Midbrain (tissue), 1 donor: ENCODE measurements around the gene SSTR3.
"Not testable (repeated sequence)": the region's sequence is repeated elsewhere in the genome, so short reads cannot be mapped to it uniquely, and the experiment has no call there.

ENCODE experiments used
- DNase-seq: peaks from one replicate; lab custom pipeline; 2025; lab: John Stamatoyannopoulos, UW

SSTR3 gene

DNA sequence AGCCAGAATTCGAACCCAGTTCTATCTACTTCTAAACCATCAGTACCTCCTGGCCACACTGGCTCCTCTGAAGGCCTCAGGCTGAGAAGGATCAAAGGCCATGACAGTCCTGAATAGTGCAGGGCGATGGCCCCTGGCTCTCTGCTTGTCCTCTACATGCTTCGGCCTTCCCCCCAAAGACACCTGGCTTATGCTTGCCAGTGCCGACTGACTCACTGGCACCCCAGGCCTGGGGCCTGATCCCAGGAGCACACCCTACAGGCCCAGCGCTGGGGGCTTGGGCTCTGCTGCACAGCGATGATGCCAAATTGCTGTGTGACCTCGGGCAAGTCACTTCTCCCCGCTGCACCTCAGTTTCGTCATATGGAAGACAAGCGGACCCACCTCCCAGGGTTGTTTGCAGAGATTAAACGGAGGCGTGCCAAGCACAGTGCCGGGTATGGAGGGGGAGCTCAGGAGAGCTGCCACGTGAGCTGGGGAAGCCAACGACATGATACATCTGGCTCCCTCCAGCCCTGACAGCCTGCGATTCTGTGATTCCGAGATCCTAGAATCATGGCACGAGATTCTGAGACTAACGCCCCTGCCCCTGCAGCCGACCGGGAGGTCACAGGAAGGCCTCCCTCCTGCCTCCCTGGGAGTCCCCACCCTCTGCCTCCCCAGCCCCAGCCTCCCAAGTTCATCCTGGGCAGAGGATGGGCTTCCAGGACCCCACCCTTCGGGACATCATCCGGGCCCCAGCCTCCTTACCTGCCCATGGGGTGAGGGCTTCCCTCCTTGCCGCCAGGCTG is 1.0 kb downstream of the SSTR3 start:
- DNase-seq, result no peak

DNA sequence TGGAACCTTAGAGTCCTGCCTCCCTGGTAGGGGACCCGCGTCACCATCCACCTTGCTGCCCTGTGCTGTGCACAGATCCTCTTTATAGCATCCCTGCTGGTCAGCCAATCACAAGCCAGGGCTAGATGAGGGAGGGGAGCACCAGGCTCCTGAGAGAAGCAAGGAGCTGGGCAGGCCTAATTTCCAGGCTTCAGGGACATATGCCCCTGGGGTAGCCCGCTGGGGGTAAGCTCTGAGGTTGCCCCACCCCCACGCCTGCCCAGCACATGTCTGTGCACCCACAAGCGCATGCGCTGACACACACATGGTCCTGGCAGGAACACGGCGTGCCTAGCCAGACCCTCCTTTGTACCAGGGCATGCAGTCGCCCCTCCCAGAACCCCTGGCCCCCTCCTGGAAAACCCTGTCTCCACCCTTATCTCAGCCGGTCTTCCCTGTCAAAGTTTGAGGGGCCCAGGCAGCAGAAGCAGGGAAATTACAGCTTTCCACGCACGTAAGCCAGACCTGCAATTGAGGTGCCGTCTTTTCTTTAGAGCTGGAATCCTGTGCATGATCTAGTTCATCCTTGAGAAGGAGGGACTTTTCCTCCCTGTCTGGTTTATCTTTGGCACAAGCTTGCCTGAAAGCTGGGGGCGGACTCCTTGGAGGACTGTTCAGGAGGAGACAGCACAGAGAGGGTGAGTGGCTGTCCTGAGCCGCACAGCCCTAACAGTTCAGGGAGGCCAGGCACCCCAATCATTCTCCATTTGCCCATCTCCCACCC is 2.1 kb downstream of the SSTR3 start:
- no peak for DNase-seq

- DNase-seq, result no peak
These were observed 3.0 kb downstream of the SSTR3 start for GRCh38 chr22:37209140-37209845.

GRCh38 chr22:37208401-37209139 is 3.7 kb downstream of the SSTR3 start:
- no peak for DNase-seq

- no peak for DNase-seq
These were observed 4.3 kb downstream of the SSTR3 start for GRCh38 chr22:37207981-37208380.

DNA sequence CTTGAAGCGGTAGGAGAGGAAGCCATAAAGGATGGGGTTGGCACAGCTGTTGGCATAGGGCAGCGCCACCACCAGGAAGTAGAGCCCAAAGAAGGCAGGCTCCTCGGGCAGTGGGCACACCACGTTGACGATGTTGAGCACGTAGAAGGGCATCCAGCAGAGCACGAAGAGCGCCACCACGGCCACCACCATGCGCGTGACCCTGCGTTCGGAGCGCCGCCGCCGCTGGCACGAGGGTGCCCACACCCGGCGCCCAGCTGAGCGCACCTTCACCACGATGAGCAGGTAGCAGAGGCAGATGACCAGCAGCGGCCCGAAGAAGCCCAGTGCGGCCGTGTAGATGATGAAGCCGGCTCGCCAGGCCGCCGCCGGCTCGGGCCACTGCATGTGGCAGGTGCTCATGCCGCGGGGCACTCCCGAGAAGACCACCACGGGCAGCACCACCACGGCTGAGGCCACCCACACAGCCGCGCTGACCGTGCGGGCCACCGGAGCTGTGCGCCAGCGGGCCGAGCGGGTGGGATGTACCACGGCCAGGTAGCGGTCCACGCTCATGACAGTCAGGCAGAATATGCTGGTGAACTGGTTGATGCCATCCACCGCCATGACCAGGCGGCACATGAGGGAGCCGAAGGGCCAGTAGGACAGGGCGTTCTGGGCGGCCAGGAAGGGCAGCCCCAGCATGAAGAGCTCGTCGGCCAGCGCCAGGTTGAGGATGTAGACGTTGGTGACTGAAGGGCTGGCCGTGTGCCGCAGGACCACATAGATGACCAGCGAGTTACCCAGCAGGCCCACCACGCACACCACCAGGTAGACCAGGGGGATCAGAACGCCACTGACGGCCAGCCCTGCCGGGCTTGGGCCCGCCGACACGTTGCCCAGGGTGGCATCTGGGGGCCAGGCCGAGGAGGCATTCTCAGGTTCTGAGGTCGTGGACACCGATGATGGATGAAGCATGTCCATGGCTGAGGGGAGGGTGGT is 5.1 kb downstream of the SSTR3 start:
- no peak for DNase-seq

DNA sequence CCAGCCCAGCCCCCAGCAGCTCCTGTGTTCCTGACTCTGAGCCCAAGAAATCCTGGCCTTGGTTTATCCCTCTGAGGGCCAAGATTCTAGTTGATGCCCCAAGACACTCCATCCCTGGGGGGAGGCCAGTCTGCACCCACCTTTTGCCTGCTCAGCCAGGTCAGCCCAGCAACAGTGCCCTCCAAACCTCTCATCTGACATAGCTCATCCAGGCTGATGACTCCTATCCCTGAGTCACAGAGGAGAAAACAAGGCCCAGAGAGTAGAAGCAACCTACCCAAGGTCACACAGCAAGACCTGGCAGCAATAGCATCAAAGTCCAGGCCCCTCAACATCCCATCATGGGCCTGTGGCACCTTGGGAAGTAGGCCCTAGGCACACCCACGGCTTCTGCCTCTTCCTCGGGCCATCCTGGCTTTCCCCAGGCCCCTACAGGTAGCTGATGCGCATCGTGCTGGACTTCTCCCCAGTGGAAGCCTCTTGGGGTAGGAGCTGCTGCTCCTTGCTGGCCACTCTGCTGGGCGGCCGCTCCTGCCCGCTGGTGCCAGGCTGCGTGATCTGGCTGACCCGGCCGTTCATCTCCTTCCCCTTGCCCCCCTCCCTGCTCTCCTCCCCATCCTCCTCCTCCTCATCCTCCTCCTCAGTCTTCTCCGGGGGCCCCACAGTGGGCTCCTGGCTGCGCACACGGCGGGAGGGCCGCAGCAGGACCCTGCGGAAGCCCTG is 6.0 kb downstream of the SSTR3 start:
- DNase-seq, result no peak

GRCh38 chr22:37205046-37205445 is 7.2 kb downstream of the SSTR3 start:
- DNase-seq, result no peak

- no peak for DNase-seq
These were observed 8.1 kb downstream of the SSTR3 start for GRCh38 chr22:37204045-37204655.

GRCh38 chr22:37203354-37204044 is 8.8 kb downstream of the SSTR3 start:
- no peak for DNase-seq

DNA sequence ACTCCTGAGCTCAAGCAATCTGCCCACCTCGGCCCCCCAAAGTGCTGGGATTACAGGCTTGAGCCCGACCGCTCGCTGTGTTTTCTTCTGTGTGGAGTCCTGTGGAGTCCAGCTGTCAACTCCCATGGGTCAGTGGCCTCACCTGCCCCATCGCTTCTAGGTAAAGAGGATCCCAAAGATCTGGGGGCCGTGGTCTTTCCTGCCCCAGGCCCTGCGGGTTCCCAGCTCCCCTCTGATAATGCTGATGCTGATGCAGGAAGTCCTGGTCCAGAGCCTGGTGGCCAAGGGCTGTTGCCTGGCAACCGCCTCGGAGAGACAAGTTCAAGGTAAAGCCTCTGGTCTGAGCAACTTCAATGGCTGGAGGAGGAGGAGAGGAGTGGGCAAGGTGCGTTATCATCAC is 9.6 kb downstream of the SSTR3 start:
- DNase-seq, result no peak

DNA sequence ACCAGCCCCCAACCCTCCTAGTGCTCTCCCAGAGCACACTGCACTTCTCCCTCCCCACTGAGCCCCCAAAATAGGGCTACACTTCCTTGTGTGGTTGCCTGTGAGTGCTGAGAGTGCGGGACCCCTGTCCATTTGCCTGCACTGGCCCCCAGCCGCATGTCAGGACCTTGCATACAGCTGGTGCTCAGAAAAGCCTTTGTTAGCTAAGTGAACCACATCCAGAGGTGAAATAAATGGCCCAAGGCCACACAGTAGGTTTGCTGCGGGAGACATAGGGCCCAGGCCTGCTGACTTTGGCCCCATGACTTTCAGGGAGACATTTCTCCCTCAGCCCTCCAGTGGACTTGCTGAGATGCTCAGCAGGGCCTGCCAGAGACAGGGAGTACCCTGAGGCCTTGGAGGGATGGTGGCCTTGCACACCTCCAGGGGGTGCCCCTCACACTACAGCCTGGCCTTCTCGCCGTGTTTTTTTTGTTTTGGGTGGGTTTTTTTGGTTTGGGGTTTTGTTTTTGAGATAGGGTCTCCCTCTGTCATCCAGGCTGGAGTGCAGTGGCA is 10.2 kb downstream of the SSTR3 start:
- DNase-seq, result no peak

GRCh38 chr22:37201443-37201820 is 10.8 kb downstream of the SSTR3 start:
- not testable (repeated sequence) for DNase-seq

DNA sequence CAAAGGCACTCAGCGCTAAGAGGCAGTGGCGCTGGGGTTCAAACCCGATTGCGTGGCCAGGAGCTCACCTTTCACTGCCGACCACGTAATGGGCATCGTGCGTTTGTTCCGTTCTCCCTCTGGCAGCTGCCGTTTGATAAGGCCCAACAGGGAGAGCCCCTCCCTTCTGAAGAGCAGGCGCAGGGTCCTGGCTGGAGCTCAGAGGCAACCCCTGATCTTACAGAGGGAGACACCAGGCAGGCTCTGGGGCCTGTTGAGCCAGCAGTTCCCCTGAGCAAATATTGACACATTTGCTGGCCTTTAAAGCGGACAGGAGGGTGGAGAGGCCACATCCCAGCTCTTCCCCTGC is 12.5 kb downstream of the SSTR3 start:
- DNase-seq, result no peak

DNA sequence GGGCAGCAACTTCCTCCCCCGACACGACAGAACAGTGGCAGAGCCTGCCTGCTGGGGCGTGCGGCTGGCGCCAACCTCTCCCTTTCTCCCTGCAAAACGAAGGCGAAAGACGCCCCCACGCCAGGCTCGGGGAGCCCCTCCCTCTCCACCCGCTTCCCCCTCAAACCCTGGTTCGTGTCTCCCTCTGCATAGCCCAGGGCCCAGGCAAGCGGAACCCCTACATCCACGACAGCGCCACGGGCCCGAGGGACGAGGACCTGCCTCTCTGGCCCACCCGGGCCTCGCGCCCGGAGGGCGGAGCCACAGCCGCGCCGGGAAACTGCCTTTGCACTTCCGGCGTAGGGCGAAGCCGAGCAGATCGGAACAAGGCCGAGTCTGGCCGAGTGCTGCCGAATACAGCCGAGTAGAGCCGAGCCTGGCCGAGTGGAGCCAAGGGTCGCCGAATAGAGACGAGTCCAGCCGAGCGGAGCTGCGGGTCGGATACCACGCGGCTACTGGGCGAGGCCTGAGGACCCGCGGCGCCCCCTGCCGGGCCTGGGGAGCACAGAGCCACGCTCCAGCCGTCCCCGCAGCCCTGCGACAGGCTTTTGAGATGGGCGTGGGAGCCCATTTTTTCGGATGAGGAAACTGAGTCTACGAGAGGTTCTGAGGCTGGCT is 13.0 kb downstream of the SSTR3 start:
- DNase-seq, result peak; percentile 98

DNA sequence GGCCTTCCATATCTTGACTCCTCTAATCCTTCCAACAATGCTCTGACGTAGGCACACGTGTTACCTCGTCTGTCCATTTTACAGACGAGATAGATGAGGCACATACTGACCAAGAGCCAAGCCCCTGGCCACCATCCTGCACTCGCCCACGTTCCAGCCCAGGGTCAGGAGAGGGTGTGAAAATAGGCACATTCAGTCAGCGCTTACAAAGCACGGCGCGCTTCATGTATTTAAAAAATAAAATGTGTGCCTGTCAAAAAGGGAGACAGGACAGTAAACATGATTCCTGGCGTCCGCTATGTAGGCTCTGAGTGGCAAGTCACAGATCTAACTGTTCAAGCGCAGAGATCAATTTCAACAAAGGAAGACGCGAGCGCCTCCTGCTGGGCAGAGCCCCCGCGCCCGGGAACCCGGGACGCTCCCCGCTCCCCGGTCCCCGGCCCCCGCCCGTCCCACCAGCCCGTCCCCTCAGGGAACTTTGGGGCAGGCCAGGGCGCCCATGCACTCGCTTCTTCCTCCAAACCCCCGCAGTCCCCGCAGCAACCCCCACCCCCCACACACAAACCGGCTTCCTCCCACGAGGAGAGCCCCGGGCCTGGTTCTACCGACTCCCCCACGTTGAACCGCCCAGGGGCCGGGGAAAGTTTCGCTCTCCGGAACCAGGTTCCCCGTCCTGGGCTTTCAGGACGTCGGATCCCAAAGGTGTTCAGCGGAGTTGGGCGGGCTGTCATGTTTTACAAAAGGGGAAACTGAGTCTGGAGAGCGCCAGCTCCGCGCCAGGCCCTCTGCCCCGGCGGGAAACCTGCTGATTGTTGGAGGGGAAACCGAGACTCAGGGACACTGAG is 13.8 kb downstream of the SSTR3 start:
- peak; percentile 82 for DNase-seq

- DNase-seq, result no peak
These were observed 14.6 kb downstream of the SSTR3 start for GRCh38 chr22:37197451-37198257.
